GM11168 (cell line): Measurements from ENCODE around the gene IGSF23.

Experiments
- in situ Hi-C: fragments of 300-500 bp; cut with MboI; formaldehyde crosslinking; loops from one replicate; pipeline ENCODE4 v1.12.0; 2022; ENCODE audit warnings: low sequenced_read_pairs; ENCODE audit not compliant: unreplicated experiment

The IGSF23 gene

GRCh38 chr19:44635581-44636438 is 22.4 kb downstream of the IGSF23 start:
- in situ Hi-C loops = no loop called here

GRCh38 chr19:44636439-44637389 is 23.4 kb downstream of the IGSF23 start:
- in situ Hi-C loops = no loop called here

GRCh38 chr19:44637390-44637764 is 24.0 kb downstream of the IGSF23 start:
- in situ Hi-C loops = no loop called here

- in situ Hi-C loops = no loop called here
Observed at GRCh38 chr19:44640518-44640917, 27.2 kb downstream of the IGSF23 start.

- in situ Hi-C loops = no loop called here
Observed at GRCh38 chr19:44641501-44642265, 28.3 kb downstream of the IGSF23 start.

- in situ Hi-C loops = no loop called here
Observed at GRCh38 chr19:44642377-44642776, 29.0 kb downstream of the IGSF23 start.

- in situ Hi-C loops = no loop called here
Observed at GRCh38 chr19:44643605-44644401, 30.4 kb downstream of the IGSF23 start, which contains the start of gene PVR. Gene PVR (plus strand): TSS chr19:44643910. CDS start chr19:44644097, 187 bp downstream.

- in situ Hi-C loops = no loop called here
Observed at GRCh38 chr19:44644402-44645016, 31.1 kb downstream of the IGSF23 start.

- in situ Hi-C loops = no loop called here
Observed at GRCh38 chr19:44645407-44646048, 32.2 kb downstream of the IGSF23 start.

GRCh38 chr19:44646049-44646416 is 32.7 kb downstream of the IGSF23 start:
- in situ Hi-C loops = no loop called here

- in situ Hi-C loops = no loop called here
Observed at GRCh38 chr19:44647144-44647543, 33.8 kb downstream of the IGSF23 start.

- in situ Hi-C loops = no loop called here
Observed at GRCh38 chr19:44648631-44649251, 35.4 kb downstream of the IGSF23 start.

- in situ Hi-C loops = no loop called here
Observed at GRCh38 chr19:44649578-44650145, 36.3 kb downstream of the IGSF23 start.

GRCh38 chr19:44653343-44653742 is 40.0 kb downstream of the IGSF23 start:
- in situ Hi-C loops = no loop called here

- in situ Hi-C loops = no loop called here
Observed at GRCh38 chr19:44653977-44654774, 40.8 kb downstream of the IGSF23 start.

- in situ Hi-C loops = no loop called here
Observed at GRCh38 chr19:44657211-44657921, 44.0 kb downstream of the IGSF23 start.
